Naive B cell (primary cell): ENCODE measurements around the gene LTV1. TPM values are rescaled to one million over a fixed set of nuclear protein-coding genes. Genes with fewer than 3 reads are reported as not detected.
A peak's percentile ranks its signal among the peaks of the same experiment; 100 is the strongest.
"Not testable (repeated sequence)": the region's sequence is repeated elsewhere in the genome, so short reads cannot be mapped to it uniquely, and the experiment has no call there.

Source experiments
- ATAC-seq, 2 donors: fragments of 150-1000 bp; cut with Tn5 transposase; 2 replicates each; pipeline ENCODE4 v1.10.0; 2021; ENCODE audit warnings: low read depth in 2 of 2, mild to moderate bottlenecking in 2 of 2, moderate library complexity in 2 of 2
- DNase-seq: peaks from one replicate; pipeline ENCODE4 v3.0.0; 2022
- H3K27ac Mint-ChIP-seq, 6 donors: one replicate each; pipeline ENCODE4 v1.8.0; 2020 to 2022; ENCODE audit warnings: mild to moderate bottlenecking in 6 of 6, mixed read lengths in 6 of 6, moderate library complexity in 5 of 6, inconsistent platforms in 2 of 6
- H3K27me3 Mint-ChIP-seq, 3 donors: one replicate each; pipeline ENCODE4 v1.8.0; 2021 to 2022; ENCODE audit warnings: mixed read lengths in 3 of 3, mild to moderate bottlenecking in 1 of 3
- H3K36me3 Mint-ChIP-seq, 2 donors: one replicate each; pipeline ENCODE4 v1.8.0; 2020 to 2022; ENCODE audit warnings: mixed read lengths in 2 of 2, inconsistent platforms in 1 of 2, mild to moderate bottlenecking in 1 of 2
- H3K4me1 Mint-ChIP-seq, 3 donors: one replicate each; pipeline ENCODE4 v1.8.0; 2020 to 2022; ENCODE audit warnings: mixed read lengths in 3 of 3, inconsistent platforms in 1 of 3, mild to moderate bottlenecking in 1 of 3, moderate library complexity in 1 of 3
- H3K4me3 Mint-ChIP-seq, 8 donors: one replicate each; pipeline ENCODE4 v1.8.0; 2020 to 2022; ENCODE audit warnings: mild to moderate bottlenecking in 8 of 8, mixed read lengths in 8 of 8, moderate library complexity in 8 of 8, inconsistent platforms in 2 of 8
- H3K9me3 Mint-ChIP-seq, 7 donors: one replicate each; pipeline ENCODE4 v1.8.0; 2020 to 2022; ENCODE audit warnings: mixed read lengths in 7 of 7, mild to moderate bottlenecking in 5 of 7, inconsistent platforms in 2 of 7, moderate library complexity in 1 of 7
- polyA plus RNA-seq, 6 donors: library from polyadenylated mRNA; unstranded; fragments of 300-500 nt; fragmentation: Illumina TruSeq; gene quantifications; one replicate each; pipeline ENCODE4 v1.2.3, GENCODE V29; 2021; ENCODE audit warnings: low read depth in 6 of 6

LTV1 gene
- polyA plus RNA-seq, 6 donors from 2014 or later: 23.9 to 30.1 (median 26.8) TPM

GRCh38 chr6:143856762-143857161, 13.6 kb downstream of the LTV1 start:
- Mint-ChIP-seq H3K36me3 (peaks cover 56 to 83% of the 10 kb centered on the region in 2 donors), H3K4me1 (peaks cover 9 to 31% (median 13%) of the 10 kb centered on the region in 3 donors), H3K9me3 (peaks cover 2 to 21% (median 11%) of the 10 kb centered on the region in 7 donors)
- not testable (repeated sequence) for ATAC-seq, H3K27ac Mint-ChIP-seq, DNase-seq, H3K4me3 Mint-ChIP-seq, H3K27me3 Mint-ChIP-seq

GRCh38 chr6:143857651-143858050, 14.5 kb downstream of the LTV1 start:
- peak overlapping the region in 1 of 6 donors; percentile 13 for H3K27ac Mint-ChIP-seq

GRCh38 chr6:143859891-143860660, 16.9 kb downstream of the LTV1 start:
- Mint-ChIP-seq H3K4me3 (no peak overlapping the region), H3K4me1 (peaks cover 0 to 13% (median 11%) of the 10 kb centered on the region in 3 donors), H3K27ac (no peak overlapping the region), H3K36me3 (peaks cover 59 to 68% of the 10 kb centered on the region in 2 donors), H3K27me3 (no peaks in the 10 kb centered on the region), H3K9me3 (peaks cover 2 to 8% (median 5%) of the 10 kb centered on the region in 7 donors)
- ATAC-seq (no peak), DNase-seq (no peak)

More at GRCh38 chr6:143857651-143858050, 14.5 kb downstream of the LTV1 start:
- peaks cover 9 to 29% (median 13%) of the 10 kb centered on the region in 3 donors for H3K4me1 Mint-ChIP-seq
- ATAC-seq: no peak
- DNase-seq: no peak
- no peaks in the 10 kb centered on the region for H3K27me3 Mint-ChIP-seq
- H3K4me3 Mint-ChIP-seq: no peak overlapping the region
- H3K36me3 Mint-ChIP-seq: peaks cover 57 to 74% of the 10 kb centered on the region in 2 donors
- H3K9me3 Mint-ChIP-seq: peaks cover 2 to 21% (median 9%) of the 10 kb centered on the region in 7 donors

GRCh38 chr6:143863771-143864170, 20.6 kb downstream of the LTV1 start:
- ATAC-seq: no peak
- DNase-seq: no peak
- no peak overlapping the region for H3K27ac Mint-ChIP-seq
- H3K9me3 Mint-ChIP-seq: peaks cover 0 to 3% (median 0%) of the 10 kb centered on the region in 7 donors
- H3K36me3 Mint-ChIP-seq: peaks cover 39 to 48% of the 10 kb centered on the region in 2 donors
- H3K4me1 Mint-ChIP-seq: no peaks in the 10 kb centered on the region
- no peaks in the 10 kb centered on the region for H3K27me3 Mint-ChIP-seq
- no peak overlapping the region for H3K4me3 Mint-ChIP-seq

- ATAC-seq: no peak
- H3K36me3 Mint-ChIP-seq: peaks cover 42 to 44% of the 10 kb centered on the region in 2 donors
Observed at GRCh38 chr6:143864234-143864633, 21.1 kb downstream of the LTV1 start, which contains the start of gene ZC2HC1B. TSS of gene ZC2HC1B (plus strand) at chr6:143864474. CDS start at chr6:143864540, 66 bp downstream.

GRCh38 chr6:143867236-143867635, 24.1 kb downstream of the LTV1 start:
- Mint-ChIP-seq H3K4me3 (no peak overlapping the region), H3K4me1 (no peaks in the 10 kb centered on the region), H3K9me3 (peaks cover 0 to 3% (median 0%) of the 10 kb centered on the region in 7 donors), H3K36me3 (peaks cover 33 to 37% of the 10 kb centered on the region in 2 donors), H3K27me3 (no peaks in the 10 kb centered on the region), H3K27ac (no peak overlapping the region)
- no peak for DNase-seq
- no peak for ATAC-seq

More at GRCh38 chr6:143864234-143864633, 21.1 kb downstream of the LTV1 start, which contains the start of gene ZC2HC1B:
- Mint-ChIP-seq H3K9me3 (peaks cover 0 to 3% (median 0%) of the 10 kb centered on the region in 7 donors), H3K4me3 (no peak within 1 kb of the TSS), H3K27me3 (no peaks in the 10 kb centered on the region), H3K27ac (peak within 1 kb of the TSS in 2 of 6 donors; percentile 3 to 60), H3K4me1 (no peaks in the 10 kb centered on the region)
- no peak for DNase-seq

DNA sequence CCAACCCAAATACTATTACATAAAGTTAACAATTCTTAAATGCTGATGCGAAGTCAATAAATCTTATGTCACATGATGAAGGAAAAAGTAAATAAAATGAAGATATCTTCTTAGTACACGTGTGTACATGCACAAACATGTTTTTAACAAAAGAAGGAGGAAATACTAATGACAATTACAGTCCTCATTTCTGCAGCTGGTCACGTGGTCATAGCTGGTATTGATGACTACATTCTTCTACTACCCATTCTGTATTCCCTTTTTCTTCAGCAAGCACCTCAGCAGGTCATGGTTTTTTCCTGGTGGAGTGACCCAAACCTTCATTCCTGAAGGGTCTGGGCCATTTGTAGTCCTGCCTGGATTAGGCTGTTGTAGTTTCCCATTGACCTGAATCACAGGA, 25.7 kb downstream of the LTV1 start:
- H3K27ac Mint-ChIP-seq, H3K4me3 Mint-ChIP-seq, ATAC-seq, H3K9me3 Mint-ChIP-seq, H3K27me3 Mint-ChIP-seq, H3K4me1 Mint-ChIP-seq, DNase-seq: not testable (repeated sequence)
- peaks cover 23 to 32% of the 10 kb centered on the region in 2 donors for H3K36me3 Mint-ChIP-seq

- not testable (repeated sequence) for ATAC-seq, H3K4me1 Mint-ChIP-seq, H3K27me3 Mint-ChIP-seq, H3K4me3 Mint-ChIP-seq, H3K27ac Mint-ChIP-seq, DNase-seq
- Mint-ChIP-seq H3K9me3 (peaks cover 6 to 26% (median 9%) of the 10 kb centered on the region in 7 donors), H3K36me3 (peaks cover 18 to 23% of the 10 kb centered on the region in 2 donors)
Observed at GRCh38 chr6:143871202-143871730, 28.1 kb downstream of the LTV1 start.

- peaks cover 17 to 23% of the 10 kb centered on the region in 2 donors for H3K36me3 Mint-ChIP-seq
- peaks cover 6 to 26% (median 9%) of the 10 kb centered on the region in 7 donors for H3K9me3 Mint-ChIP-seq
- H3K27me3 Mint-ChIP-seq: no peaks in the 10 kb centered on the region
- no peak overlapping the region for H3K27ac Mint-ChIP-seq
- ATAC-seq: no peak
- H3K4me3 Mint-ChIP-seq: no peak overlapping the region
- H3K4me1 Mint-ChIP-seq: peaks cover 5 to 7% (median 6%) of the 10 kb centered on the region in 3 donors
- DNase-seq: no peak
Observed at GRCh38 chr6:143872201-143872600, 29.1 kb downstream of the LTV1 start.

- not testable (repeated sequence) for ATAC-seq, H3K4me1 Mint-ChIP-seq, DNase-seq, H3K27ac Mint-ChIP-seq, H3K4me3 Mint-ChIP-seq, H3K27me3 Mint-ChIP-seq
- peaks cover 6 to 24% (median 11%) of the 10 kb centered on the region in 7 donors for H3K9me3 Mint-ChIP-seq
- peaks cover 16 to 19% of the 10 kb centered on the region in 2 donors for H3K36me3 Mint-ChIP-seq
Observed at GRCh38 chr6:143873600-143873999, 30.5 kb downstream of the LTV1 start.

DNA sequence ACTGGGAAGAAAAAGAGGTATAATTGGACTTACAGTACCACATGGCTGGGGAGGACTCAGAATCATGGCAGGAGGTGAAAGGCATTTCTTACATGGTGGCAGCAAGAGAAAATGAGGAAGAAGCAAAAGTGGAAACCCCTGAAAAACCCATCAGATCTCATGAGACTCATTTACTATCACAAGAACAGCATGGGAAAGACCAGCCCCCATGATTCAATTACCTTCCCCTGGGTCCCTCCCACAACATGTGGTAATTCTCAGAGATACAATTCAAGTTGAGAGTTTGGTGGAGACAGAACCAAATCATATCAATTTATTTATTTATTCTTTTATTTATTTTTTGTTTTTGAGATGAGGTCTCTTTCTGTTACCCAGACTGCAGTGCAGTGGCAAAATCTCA, 31.4 kb downstream of the LTV1 start:
- not testable (repeated sequence) for H3K27ac Mint-ChIP-seq, H3K4me3 Mint-ChIP-seq
- peaks cover 6 to 23% (median 11%) of the 10 kb centered on the region in 7 donors for H3K9me3 Mint-ChIP-seq

GRCh38 chr6:143877584-143878271, 34.6 kb downstream of the LTV1 start:
- H3K4me1 Mint-ChIP-seq: peaks cover 2 to 6% (median 5%) of the 10 kb centered on the region in 3 donors
- ATAC-seq (no peak), DNase-seq (no peak)
- peaks cover 15% of the 10 kb centered on the region in 2 donors for H3K36me3 Mint-ChIP-seq
- H3K27ac Mint-ChIP-seq: no peak overlapping the region
- H3K9me3 Mint-ChIP-seq: peaks cover 5 to 22% (median 11%) of the 10 kb centered on the region in 7 donors
- no peaks in the 10 kb centered on the region for H3K27me3 Mint-ChIP-seq
- no peak overlapping the region for H3K4me3 Mint-ChIP-seq

More for the DNA sequence above, 31.4 kb downstream of the LTV1 start:
- ATAC-seq, H3K27me3 Mint-ChIP-seq, DNase-seq, H3K4me1 Mint-ChIP-seq: not testable (repeated sequence)
- peaks cover 15 to 16% of the 10 kb centered on the region in 2 donors for H3K36me3 Mint-ChIP-seq

- no peak for DNase-seq
- no peak overlapping the region for H3K27ac Mint-ChIP-seq
- no peak for ATAC-seq
- H3K4me1 Mint-ChIP-seq: peaks cover 0 to 6% (median 4%) of the 10 kb centered on the region in 3 donors
- peaks cover 5 to 21% (median 11%) of the 10 kb centered on the region in 7 donors for H3K9me3 Mint-ChIP-seq
- H3K27me3 Mint-ChIP-seq: no peaks in the 10 kb centered on the region
- H3K36me3 Mint-ChIP-seq: peaks cover 15% of the 10 kb centered on the region in 2 donors
- H3K4me3 Mint-ChIP-seq: peak overlapping the region in 1 of 8 donors; percentile 4
Observed at GRCh38 chr6:143878272-143878760, 35.2 kb downstream of the LTV1 start.
